Measurements from ENCODE around the gene GRK4. TPM values are rescaled to one million over a fixed set of nuclear protein-coding genes. Genes with fewer than 3 reads are reported as not detected.

The GRK4 gene
- total RNA-seq, 4 donors from 2014 or later, result 1.0 to 9.4 (median 6.0) TPM; not detected in 1

DNA sequence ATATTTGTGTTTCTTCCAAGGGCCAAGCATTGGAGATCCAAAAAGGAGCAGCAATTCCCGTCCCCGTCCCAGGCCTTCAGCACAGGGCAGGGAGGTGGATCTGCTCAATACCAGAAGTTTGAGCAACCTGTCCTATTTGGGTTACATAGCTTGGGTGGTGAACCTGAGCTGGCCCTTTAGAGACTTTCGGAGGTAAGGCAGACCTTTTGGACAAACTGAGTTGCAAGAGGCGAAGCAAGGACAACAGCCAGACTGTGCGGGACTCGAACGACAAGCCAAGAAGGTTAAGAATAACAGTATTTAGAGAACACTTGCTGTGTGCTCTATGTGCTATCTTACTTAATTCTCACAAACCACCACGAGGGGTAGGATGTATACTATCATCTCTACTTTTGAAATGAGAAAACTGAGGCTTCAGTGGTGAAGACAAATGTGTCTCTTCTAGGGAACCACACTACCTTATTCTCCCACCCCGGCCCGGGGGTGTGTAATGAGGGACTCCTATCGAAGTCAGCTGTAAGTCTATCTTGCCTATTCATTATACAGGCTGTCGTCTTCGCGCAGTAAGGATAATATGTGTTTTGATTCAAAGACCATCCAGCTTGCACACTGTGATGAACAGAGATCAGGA is 1.4 kb upstream of the GRK4 start:
- Histone ChIP-seq H3K9me3 (no peaks in the 10 kb centered on the region), H3K4me1 (peaks cover 0 to 6% of the 10 kb centered on the region in 2 donors), H3K36me3 (no peaks in the 10 kb centered on the region), H3K27ac (peak overlapping the region in 1 of 2 donors; percentile 62), H3K4me3 (peak overlapping the region; percentile 70 to 86), H3K27me3 (no peaks in the 10 kb centered on the region)
- intact Hi-C loops (cut with DNase I; ENCODE audit: low total_unique reads), result no loop called here
- DNase-seq, result no peak
- TF ChIP-seq POLR2A (IDR thresholded peaks at IDR 0.05), result no peak
- TF ChIP-seq, protein P1, sequence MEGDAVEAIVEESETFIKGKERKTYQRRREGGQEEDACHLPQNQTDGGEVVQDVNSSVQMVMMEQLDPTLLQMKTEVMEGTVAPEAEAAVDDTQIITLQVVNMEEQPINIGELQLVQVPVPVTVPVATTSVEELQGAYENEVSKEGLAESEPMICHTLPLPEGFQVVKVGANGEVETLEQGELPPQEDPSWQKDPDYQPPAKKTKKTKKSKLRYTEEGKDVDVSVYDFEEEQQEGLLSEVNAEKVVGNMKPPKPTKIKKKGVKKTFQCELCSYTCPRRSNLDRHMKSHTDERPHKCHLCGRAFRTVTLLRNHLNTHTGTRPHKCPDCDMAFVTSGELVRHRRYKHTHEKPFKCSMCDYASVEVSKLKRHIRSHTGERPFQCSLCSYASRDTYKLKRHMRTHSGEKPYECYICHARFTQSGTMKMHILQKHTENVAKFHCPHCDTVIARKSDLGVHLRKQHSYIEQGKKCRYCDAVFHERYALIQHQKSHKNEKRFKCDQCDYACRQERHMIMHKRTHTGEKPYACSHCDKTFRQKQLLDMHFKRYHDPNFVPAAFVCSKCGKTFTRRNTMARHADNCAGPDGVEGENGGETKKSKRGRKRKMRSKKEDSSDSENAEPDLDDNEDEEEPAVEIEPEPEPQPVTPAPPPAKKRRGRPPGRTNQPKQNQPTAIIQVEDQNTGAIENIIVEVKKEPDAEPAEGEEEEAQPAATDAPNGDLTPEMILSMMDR (IDR thresholded peaks at IDR 0.05), result no peak

- Histone ChIP-seq H3K4me1 (peaks cover 0 to 6% of the 10 kb centered on the region in 2 donors), H3K9me3 (no peaks in the 10 kb centered on the region), H3K27ac (peak overlapping the region; percentile 62 to 77), H3K27me3 (no peaks in the 10 kb centered on the region), H3K4me3 (peak overlapping the region; percentile 70 to 86), H3K36me3 (no peaks in the 10 kb centered on the region)
- intact Hi-C loops (cut with DNase I; ENCODE audit: low total_unique reads), result no loop called here
- no peak for TF ChIP-seq POLR2A (IDR thresholded peaks at IDR 0.05)
- DNase-seq, result no peak
These were observed 677 bp upstream of the GRK4 start for GRCh38 chr4:2962614-2963174.

DNA sequence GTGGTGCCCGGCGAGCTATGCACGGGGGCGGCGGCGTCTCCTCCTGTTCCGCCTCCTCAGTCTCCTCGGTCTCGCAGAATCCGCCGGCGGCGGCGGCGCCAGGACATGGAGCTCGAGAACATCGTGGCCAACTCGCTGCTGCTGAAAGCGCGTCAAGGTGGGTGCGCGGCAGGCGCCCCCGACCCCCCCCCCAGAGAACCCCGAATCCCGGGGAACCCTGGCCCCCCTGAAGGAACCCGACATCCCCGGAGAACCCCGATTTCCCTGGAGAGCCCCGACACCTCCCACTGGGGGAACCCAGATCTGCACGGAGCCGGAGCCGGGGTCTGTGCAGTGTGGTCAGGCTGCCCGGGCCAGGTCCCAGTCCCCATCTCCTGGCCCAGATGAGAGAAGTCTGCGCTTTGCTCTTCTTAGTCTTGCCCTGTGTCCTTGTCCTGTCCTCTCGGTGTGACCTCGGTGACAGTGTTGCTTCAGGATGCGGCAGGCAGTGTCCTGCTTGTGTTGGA is 648 bp downstream of the GRK4 start:
- Histone ChIP-seq H3K27ac (peak overlapping the region; percentile 70 to 77), H3K4me1 (peaks cover 0 to 6% of the 10 kb centered on the region in 2 donors), H3K36me3 (no peaks in the 10 kb centered on the region), H3K27me3 (no peaks in the 10 kb centered on the region), H3K4me3 (peak overlapping the region; percentile 70 to 86), H3K9me3 (no peaks in the 10 kb centered on the region)
- intact Hi-C loops (cut with DNase I; ENCODE audit: low total_unique reads), result no loop called here
- no peak for TF ChIP-seq POLR2A (IDR thresholded peaks at IDR 0.05)
- TF ChIP-seq, protein P1 (IDR thresholded peaks at IDR 0.05), result no peak
- peak in 1 of 2 donors; percentile 54 for DNase-seq

- TF ChIP-seq, protein P1 (IDR thresholded peaks at IDR 0.05), result no peak
- no peak for TF ChIP-seq POLR2A (IDR thresholded peaks at IDR 0.05)
- peaks cover 0 to 6% of the 10 kb centered on the region in 2 donors for H3K4me1 ChIP-seq
- DNase-seq, result no peak
- H3K9me3 ChIP-seq, result no peaks in the 10 kb centered on the region
- no peaks in the 10 kb centered on the region for H3K27me3 ChIP-seq
- H3K4me3 ChIP-seq, result no peak overlapping the region
- no peaks in the 10 kb centered on the region for H3K36me3 ChIP-seq
- intact Hi-C loops (cut with DNase I; ENCODE audit: low total_unique reads), result no loop called here
- no peak overlapping the region for H3K27ac ChIP-seq
These were observed 1.4 kb downstream of the GRK4 start for GRCh38 chr4:2964706-2965258.

- H3K9me3 ChIP-seq, result no peaks in the 10 kb centered on the region
- H3K27ac ChIP-seq, result no peak overlapping the region
- no peak for TF ChIP-seq POLR2A (IDR thresholded peaks at IDR 0.05)
- TF ChIP-seq, protein P1 (IDR thresholded peaks at IDR 0.05), result no peak
- intact Hi-C loops (cut with DNase I; ENCODE audit: low total_unique reads), result no loop called here
- H3K27me3 ChIP-seq, result no peaks in the 10 kb centered on the region
- no peak for DNase-seq
- H3K36me3 ChIP-seq, result no peaks in the 10 kb centered on the region
- H3K4me3 ChIP-seq, result no peak overlapping the region
- H3K4me1 ChIP-seq, result peaks cover 0 to 6% of the 10 kb centered on the region in 2 donors
These were observed 1.9 kb downstream of the GRK4 start for GRCh38 chr4:2965262-2965661.
